Middle frontal gyrus (tissue), 1 donor: ENCODE measurements around the gene AATF.

ENCODE experiments used
- DNase-seq: peaks from one replicate; pipeline ENCODE4 v3.0.0-alpha.2; 2015; ENCODE audit warnings: low spot score; ENCODE audit errors: extremely low spot score

The AATF gene

GRCh38 chr17:37103231-37103630, 154.5 kb downstream of the AATF start:
- DNase-seq = no peak

DNA sequence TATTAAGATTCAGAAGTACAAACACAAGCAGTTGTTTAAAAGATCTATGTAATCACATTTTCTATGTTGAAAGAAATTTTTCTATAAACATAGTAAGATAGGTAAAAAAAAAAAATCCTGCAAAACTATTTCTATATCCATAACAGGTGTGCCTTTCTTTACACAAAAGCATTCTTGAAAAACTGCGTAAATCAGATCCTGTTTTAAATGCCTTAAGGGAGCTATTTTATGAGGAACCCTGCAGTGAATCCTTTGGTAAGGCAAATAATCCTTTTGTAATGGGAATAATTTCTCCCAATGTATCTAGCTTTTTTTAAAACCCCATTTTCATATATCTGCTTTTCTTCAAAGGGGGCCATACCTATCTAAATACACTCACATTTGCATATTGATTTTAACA, 157.3 kb downstream of the AATF start:
- no peak for DNase-seq
